ENCODE measurements around the gene ZBTB1.
A peak's percentile ranks its signal among the peaks of the same experiment; 100 is the strongest.
"Not testable (repeated sequence)": the region's sequence is repeated elsewhere in the genome, so short reads cannot be mapped to it uniquely, and the experiment has no call there.

Gene ZBTB1

DNA sequence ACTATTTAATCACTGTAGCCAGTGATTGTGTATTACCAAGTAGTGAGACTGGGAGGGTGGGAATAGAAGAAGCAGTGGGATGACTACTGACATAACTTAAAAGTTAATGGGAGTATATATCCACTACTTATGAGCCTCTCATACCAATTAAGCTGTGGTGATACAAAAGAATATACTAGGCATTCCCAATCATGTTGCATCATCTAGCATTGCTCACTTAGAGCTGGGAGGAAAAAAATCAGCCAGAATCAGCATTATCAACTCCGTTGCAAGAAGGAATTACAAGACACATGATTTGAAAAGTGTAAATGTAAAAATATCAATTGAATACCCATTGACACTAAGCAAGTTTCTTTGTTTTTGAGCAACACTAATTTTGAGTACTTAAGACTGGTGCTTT is 44.4 kb downstream of the ZBTB1 start:
- no peak for DNase-seq
- intact Hi-C loops (cut with DNase I) = loop anchor here (5.0 kb wide), 1 partner anchor 213 kb away; no protein-coding TSS in a partner anchor

DNA sequence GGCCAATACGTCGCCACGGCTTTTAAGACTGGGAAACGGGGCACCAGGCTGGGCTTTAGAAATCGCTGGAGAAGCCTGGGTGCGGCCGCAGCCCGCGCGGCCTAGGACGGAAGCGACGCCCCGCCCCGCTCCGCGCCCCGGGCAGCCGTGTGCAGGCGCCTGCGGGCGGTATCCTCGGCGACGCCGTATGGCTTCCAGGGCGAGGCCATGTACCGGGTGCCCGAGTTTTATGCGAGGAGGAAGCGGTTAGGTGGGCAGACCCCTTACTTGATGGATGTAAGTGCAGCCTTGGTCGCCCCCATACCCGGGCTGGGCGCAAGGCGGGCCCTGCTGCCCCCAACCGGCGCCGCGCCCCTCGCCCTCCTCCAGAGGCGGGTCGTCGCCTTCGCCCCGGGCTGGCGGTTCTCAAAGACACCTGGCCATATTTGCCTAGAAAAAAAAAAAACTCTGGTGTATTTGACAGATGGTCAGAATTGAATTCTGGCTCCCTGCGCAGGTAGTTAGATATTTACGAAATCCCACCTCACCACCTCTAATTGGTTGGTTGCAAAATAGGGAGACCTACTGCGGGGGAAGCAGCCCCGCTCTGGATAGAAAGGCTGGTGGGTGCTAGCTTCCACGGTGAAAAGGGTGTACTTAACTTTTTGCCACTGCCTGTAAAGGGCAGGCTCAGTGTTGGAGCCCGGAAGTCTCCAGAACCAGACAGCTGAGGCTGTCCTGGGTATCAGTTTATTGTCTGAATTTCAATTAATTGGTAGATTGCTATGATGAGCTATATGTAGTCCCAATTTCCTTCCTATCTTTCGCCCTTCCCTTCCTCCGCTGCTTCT is 45.4 kb downstream of the ZBTB1 start, which contains the start of gene PPP1R36:
Gene PPP1R36, plus strand, starts transcription at position 171 of the 830 bp plus-strand sequence. Its CDS starts 37 bp downstream, at position 208.
- intact Hi-C loops (cut with DNase I) = loop anchor here (5.0 kb wide), 1 partner anchor 212 kb away; no protein-coding TSS in a partner anchor
- peak in 22 of 42 donors; percentile 11 to 58 (median 35) for DNase-seq

DNA sequence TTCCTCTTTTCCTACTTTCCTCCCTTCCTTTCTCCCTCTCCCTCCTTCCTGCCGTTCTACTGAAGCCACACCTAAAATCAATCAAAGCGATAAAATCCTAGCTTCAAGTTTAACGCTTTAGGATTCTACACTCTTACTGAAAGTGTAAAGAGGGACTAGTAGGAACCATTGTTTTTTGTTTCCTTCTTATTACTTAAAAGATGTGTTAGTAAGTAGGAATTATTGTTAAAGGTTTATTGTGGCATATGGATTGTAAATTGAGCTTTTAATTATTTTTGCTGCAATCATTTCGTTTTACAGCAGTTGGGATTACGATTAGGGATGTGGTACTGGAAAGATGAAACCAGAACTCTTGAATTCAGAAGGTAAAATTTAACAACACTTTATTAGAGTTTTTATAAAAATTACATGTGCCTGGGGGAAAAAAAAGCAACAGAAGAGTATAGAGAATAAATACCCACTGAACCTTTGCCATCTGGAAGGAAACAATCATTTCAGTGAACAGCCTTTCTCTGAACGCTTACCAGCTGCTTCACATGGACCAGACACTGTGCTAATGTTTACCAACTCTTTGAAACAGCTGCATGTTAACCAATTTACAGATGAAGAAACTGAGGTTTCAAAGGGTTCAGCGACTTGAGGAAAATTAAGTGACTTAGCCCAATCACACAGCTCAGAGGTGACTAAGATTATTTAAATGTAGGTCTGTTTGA is 46.2 kb downstream of the ZBTB1 start:
- intact Hi-C loops (cut with DNase I) = no loop called here
- DNase-seq = no peak

DNA sequence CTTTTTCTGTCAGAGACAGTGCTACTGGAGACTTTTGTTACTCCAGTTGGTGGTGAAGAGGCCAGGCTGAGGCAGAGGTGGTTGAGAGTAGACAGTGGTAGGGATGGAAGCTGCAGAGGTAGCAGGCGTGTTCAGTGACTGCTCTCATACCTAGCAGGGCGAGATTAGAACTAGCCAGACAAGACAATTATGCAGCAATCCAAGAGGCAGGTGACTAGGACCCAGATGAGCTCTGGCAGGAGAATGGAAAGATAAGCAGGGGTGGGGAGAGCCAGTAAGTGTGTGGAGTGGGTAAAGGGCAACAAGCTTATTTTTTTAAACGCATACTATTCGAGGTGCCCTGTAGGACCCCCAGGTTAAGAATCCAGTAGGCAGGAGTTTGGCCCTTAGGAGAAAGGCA is 50.0 kb downstream of the ZBTB1 start:
- intact Hi-C loops (cut with DNase I) = no loop called here
- DNase-seq = no peak

DNA sequence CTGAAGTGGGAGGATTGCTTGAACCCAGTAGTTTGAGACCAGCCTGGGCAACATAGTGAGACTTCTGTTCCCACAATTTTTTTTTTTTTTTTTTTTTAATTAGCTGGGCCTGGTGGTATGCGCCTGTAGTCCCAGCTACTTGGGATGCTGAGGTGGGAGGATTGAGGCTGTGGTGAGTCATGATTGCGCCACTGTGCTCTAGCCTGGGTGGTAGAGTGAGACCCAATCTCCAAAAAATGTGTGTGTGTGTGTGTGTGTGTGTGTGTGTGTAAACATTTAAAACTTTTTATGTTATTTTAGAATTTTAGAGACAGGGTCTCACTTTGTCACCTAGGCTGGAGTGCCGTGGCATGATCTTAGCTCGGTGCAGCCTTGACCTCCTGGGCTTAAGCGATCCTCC is 52.0 kb downstream of the ZBTB1 start:
- no peak for DNase-seq
- intact Hi-C loops (cut with DNase I) = no loop called here

DNA sequence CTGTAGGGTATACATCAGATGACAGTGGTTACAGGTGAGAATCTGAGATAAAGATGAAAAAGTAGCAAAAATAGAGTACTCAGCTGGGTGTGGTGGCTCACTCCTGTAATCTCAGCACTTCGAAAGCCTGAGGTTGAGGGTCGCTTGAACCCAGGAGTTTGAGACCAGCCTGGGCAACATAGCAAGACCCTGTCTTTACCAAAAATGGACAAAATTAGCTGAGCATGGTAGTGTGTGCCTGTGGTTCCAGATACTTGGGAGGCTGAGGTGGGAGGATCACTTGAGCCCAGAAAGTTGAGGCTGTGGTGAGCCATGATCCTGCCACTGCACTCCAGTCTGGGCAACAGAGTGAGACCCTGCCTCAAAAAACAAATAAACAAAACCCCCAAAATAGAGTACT is 53.6 kb downstream of the ZBTB1 start:
- DNase-seq = peak in 1 of 42 donors; percentile 4
- intact Hi-C loops (cut with DNase I) = not testable (repeated sequence)

DNA sequence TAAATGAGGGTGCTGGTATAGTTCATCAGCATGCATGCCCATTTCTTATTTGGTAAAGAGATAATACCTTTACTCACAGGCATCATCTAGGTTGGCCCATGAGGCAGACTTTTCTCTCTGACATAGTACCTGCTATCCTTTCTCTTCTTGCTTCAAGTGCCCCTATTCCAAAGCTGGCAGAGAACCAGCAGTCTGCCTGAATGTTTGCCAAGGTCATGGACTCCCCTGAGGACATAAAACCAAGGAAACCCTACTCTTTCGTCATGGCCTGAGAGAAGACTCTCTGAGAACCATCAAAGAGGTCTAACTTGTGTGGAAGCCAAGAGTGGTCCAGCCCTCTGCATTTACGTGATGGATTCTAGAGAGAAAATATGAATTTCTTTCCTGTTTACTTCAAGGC is 57.1 kb downstream of the ZBTB1 start:
- no peak for DNase-seq
- intact Hi-C loops (cut with DNase I) = no loop called here

DNA sequence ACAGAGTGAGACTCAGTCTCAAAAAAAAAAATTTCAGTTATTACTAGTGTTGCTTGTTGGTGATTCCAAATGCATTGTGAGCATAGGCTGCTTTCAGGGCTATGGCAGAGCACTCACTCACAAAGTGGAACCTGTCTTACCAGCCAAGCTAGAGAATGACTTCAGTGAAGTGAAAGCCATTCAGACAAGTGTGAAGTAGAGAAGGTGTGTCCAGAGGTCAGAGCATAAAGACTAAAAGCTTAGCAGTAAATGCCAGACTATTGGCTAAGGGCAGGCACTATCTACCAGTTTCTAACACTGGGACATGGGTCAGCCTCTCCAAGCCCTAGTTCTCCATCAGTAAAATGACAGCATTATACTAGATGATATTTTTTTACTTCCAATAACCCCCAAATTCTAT is 57.9 kb downstream of the ZBTB1 start:
- intact Hi-C loops (cut with DNase I) = no loop called here
- peak in 1 of 42 donors; percentile 20 for DNase-seq

DNA sequence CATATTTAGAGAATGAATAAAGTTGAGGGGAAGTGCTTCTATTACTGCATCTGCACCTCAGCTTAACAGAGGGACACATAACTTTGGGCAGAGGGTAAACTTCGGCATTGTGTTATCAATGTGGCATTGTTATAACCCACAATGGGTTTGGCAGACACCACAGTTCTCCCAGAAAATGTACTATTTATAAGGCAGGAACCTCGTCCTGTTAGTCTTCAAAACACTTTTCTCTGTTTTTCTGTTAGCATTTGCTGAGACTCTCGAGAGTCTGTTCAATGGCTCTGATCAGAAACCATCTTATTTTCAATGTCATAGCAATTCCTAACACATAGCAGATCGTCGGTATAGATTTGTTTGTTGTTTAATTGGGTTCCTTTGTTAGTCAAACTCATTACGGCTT is 59.1 kb downstream of the ZBTB1 start:
- peak in 10 of 42 donors; percentile 19 to 69 (median 42) for DNase-seq

DNA sequence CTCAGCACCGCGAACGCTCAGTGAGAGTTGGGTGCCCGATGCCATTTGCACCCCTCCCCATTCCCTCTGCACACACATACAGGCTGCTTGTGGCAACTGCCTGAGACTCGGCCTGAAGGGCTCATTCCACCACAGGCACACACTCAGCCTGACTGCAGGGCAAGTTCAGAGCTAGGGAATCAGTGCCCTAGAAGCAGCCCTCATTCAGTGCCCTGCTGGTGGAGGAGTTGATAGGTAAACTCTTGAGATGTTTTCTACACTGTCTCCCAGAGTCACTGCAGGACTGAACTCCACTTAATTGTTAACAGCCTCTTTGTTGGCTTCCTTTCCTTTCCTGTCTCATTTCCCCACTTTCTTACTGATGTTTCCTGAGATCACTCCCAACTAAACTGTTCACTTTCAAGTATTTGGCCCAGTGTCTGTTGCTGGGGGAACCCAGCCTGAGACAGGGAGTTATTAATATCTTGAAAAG is 62.1 kb downstream of the ZBTB1 start:
- intact Hi-C loops (cut with DNase I) = no loop called here
- DNase-seq = peak in 20 of 42 donors; percentile 7 to 70 (median 38)

More for the DNA sequence above, 59.1 kb downstream of the ZBTB1 start:
- intact Hi-C loops (cut with DNase I) = no loop called here

DNA sequence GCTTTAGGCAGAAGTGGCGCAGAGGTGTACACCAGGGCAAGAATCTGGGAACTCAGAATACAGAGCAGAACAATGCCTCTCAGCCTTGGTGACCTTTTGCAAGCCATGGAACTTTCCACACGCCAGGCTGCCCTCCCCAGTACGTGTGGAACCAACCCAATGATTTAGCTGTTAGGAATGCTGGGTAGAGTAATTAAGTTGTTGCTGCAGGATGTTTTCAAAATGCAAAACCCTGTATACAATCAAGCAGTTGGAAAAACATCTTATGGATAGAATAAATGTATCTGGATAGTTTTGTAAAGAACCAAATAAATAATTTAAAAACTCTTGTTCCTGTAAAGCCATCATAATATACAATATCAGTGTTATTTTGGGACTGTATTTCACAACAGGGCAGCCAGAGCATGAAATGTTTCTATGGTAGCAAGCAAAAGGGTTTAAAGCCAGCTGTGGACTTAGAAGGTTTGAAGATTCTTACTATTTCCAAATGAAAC is 64.6 kb downstream of the ZBTB1 start:
- intact Hi-C loops (cut with DNase I) = no loop called here
- peak in 41 of 42 donors; percentile 24 to 89 (median 63) for DNase-seq

DNA sequence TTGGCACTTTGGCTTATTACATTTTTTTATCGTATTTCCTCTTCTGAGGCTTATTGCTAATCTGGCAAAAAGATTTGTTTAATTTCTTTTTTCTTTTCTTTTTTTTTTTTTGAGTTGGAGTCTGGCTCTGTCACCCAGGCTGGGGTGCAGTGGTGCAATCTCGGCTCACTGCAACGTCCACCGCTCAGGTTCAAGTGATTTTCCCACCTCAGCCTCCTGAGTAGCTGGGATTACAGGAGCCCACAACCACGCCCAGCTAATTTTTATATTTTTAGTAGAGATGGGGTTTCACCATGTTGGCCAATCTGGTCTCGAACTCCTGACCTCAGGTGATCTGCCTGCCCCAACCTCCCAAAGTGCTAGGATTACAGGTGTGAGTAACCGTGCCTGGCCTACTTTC is 65.1 kb downstream of the ZBTB1 start:
- intact Hi-C loops (cut with DNase I) = not testable (repeated sequence)
- peak in 1 of 42 donors; percentile 41 for DNase-seq

DNA sequence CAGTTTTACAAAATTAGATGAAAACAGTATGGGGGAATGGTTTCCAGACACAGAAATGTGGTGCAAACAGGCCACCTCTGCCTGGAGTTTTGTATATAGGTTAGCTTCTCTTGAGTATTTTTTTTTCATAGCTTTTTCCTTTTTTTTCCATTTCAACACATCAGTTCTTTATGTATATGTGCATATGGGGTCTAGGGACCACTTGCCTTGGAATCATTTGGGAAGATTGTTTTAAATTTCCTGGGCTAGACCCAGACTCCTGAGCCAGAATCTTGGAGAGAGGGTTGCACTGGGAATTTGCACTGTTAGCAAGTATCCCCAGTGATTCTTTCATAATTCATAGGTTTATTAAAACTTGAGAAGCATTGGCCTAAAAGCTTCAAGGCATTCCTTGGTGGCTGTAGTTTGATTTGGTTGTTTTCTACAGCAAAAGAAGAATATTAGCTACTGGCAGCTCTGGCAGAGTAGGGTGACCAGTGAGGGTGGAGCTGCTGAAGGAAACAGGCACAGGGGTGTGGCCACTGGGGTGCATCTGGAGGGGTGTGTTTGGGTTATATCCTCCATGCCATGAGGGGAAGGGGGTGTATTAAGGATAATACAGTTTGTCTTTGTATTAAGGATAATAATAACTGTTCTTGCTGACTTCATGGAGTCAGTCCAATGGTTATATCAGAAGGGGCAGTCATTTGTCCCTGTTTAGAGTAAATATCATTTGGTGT is 68.0 kb downstream of the ZBTB1 start:
- intact Hi-C loops (cut with DNase I) = no loop called here

DNA sequence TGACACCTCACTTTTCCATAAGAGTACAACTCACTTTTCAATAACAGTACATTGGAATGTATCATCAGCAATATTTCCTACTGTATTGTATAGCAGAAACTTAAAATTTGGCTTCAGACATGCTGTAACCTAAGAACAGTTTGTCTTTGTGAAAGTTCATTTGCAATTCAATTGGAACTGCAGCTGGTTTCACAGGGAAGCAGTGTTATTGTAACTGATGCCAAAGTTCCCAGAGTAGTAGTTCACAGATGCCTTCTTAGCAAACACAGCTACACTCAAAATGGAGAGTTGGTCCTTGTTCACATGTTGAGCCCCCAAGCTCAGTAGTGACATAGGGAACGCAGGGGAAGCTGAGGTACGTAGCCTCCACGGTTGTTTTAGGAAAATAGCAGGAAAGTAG is 68.5 kb downstream of the ZBTB1 start:
- intact Hi-C loops (cut with DNase I) = no loop called here
- peak in 23 of 42 donors; percentile 18 to 82 (median 50) for DNase-seq

More for the DNA sequence above, 68.0 kb downstream of the ZBTB1 start:
- DNase-seq = peak in 40 of 42 donors; percentile 11 to 80 (median 54)
